Hematopoietic multipotent progenitor cell treated with erythropoietin and hydrocortisone succinate and interleukin-3 and kit ligand, for 17 days (in vitro differentiated cells): ENCODE results near the gene TNFSF4.
"Not testable (repeated sequence)": the region's sequence is repeated elsewhere in the genome, so short reads cannot be mapped to it uniquely, and the experiment has no call there.

ENCODE experiments used
- DNase-seq: peaks from one replicate; pipeline ENCODE4 v3.0.0-alpha.2; 2015; ENCODE audit warnings: low spot score

Gene TNFSF4, protein sequence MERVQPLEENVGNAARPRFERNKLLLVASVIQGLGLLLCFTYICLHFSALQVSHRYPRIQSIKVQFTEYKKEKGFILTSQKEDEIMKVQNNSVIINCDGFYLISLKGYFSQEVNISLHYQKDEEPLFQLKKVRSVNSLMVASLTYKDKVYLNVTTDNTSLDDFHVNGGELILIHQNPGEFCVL

DNA sequence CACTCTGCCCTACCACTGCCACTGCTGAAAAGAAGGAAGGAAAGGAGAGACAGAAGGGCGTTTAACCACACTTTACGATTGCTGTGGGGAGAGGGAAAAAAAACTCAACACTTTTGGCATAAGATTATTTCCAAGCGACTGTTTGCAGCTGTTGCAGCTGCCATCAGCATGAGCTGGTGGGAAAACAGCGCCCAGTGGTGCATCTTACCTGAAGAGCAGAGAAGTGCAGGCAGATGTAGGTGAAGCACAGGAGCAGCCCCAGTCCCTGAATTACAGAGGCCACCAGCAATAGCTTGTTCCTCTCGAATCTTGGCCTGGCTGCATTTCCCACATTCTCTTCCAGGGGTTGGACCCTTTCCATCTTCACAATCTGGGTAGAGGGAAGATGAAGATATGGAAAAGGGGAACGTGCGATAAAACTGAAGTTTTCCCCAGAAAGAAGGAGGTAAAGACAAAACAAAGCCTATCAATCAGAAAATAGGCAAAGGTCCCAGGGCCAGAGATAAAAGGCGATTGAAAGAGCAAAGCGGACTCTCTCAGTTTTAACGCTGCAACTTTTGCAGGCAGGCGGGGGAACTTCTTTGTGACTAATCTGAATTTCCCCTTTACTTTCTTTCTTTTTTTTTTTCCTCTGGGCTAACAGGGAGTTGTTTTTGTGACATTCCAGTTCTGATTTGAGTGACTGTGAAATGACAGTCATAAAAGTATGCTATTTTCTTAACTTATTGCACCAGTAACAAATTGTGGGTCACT is at the start of gene TNFSF4:
Gene TNFSF4, minus strand, starts transcription at position 516 of the 753 bp plus-strand sequence. Its CDS starts 155 bp downstream, at position 361.
- DNase-seq, result no peak

DNA sequence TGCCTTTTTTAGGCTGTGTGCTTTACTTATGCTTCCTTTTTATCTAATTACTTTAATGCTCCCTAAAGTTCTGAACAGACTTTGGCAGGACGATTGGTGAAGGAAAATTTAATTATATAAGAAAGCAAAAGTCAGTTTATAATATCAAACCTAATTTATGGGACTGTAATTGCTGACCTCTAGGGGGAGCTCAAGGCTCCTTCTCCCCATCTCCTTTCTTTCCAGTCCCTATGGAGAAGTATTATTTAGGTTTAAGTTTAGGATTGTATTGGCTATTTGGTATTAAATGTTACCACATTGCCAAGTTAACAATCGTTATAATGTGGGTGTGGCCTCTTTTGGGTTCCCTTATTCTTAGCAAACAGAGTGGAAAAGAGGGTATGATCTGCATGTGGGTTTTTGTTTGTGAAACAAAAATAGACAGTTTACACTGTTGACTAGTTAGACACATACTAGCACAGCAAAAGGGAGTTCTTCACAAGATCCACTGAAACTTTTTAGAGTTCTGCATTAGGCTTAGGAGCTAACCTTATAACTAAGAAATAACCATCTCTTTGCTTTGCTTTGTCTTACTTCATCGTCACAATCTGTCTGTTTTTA is 48.2 kb upstream of the TNFSF4 start:
- DNase-seq, result peak; percentile 27

GRCh38 chr1:173253046-173253445 is 45.9 kb upstream of the TNFSF4 start:
- no peak for DNase-seq

DNA sequence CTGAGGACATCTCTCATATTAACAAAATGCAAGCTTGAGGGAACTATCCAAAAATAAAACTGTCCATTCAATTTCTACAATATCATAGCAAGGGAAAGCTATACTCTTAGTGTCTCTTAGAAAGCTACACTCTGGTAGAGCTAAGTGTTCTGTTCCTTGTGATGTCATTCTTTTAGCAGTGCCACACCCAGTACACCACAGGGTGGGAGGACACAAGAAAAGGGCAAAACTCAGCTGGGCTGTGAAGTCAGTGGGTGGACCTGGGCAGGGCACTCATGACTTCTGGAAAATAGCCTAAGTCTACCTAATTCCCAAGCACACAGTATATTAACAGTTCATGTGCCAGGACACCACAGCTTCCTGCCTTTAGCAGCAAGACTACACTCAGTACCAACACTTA is 42.2 kb upstream of the TNFSF4 start:
- no peak for DNase-seq

- DNase-seq, result no peak
These were observed 41.3 kb upstream of the TNFSF4 start for GRCh38 chr1:173248247-173248940.

DNA sequence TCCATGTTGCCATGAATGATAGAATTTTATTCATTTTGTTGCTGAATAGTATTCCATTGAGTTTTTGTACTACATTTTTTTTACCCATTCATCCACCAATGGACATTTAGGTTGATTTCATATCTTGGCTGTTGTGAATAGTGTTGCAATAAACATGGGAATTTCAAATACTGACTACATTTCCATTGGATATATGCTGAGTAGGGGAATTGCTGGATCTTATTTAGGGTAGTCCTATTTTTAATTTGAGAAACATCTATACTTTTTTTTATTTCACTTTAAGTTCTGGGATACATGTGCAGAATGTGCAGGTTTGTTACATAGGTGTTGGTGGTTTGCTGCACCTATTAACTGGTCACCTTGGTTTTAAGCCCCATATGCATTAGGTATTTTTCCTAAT is 38.8 kb upstream of the TNFSF4 start:
- no peak for DNase-seq

DNA sequence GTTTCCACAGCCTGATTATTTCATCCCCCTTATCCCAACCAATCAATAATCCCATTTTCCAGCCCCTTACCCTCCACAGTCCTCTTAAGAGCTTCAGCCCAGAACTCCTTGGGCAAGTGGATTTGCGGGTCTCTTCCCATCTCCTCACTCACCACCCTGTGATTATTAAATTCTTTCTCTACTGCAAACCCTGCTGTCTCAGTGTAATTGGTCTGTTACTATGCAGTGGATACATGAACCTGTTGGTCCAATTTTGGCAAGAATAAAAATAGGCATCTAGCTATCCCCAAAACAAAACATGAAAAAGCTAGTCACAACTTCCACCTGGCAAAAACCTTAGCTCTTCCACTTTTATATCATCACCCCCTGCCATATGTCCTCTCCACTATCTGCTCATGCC is 36.2 kb upstream of the TNFSF4 start:
- DNase-seq, result no peak

DNA sequence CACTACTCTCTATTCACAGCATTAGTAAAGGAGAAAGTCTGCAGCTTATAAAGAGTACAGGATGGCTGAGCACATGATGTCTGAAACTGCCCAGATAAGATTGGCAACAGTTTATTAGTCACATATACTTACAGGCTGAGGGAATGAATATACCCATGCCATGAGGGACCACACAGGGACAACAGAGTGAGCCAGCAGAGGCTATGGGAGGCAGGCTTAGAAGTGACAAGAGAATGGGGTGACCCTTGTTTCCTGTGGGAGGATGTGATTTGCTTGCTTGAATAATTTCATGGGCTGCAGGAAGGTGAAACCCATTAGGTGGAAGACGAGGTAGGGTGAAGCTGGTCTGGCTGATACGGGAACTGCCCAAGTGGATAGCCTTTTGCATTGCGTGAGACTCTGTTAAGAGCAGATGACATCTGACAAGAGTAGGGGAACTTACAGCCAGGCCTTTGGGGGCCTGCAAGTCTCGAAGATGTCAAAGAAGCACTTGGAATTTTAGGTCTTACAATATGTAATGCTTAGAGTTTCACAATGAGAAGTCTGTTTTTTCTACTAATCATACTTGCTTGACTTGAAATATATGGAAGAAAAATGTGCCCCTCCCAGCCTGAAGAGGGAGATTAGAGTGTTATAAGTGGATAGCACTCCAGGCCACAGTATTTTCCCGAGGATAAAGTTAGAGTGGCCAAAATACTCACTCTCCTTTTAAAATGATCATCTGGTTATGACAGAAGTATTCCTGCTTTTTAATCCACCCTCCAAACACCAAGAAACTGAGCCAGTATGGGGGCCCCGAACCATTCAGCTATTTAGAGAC is 34.6 kb upstream of the TNFSF4 start:
- no peak for DNase-seq

GRCh38 chr1:173240609-173241008 is 33.5 kb upstream of the TNFSF4 start:
- DNase-seq, result no peak

- DNase-seq, result no peak
These were observed 31.9 kb upstream of the TNFSF4 start for GRCh38 chr1:173239058-173239457.

DNA sequence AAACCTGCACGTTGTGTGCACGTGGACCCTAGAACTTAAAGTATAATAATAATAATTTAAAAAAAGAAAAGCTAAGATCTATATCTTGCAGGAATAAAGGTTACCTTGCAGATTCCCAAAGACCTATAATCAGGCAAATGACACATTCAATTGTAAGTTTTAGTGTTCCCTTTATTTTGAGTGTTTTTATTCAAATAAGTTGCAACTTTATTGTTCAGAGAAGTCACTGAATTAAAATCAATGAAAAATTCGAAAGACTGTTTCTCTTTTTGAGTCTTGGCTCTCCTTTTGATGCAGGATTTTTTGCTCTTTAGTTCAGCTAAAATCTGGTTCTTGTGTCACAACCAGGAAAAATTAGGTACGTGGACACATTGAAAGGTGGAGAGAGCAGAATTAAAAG is 27.8 kb upstream of the TNFSF4 start:
- no peak for DNase-seq

- DNase-seq, result not testable (repeated sequence)
These were observed 27.3 kb upstream of the TNFSF4 start for GRCh38 chr1:173234434-173234833.

GRCh38 chr1:173229031-173229430 is 21.9 kb upstream of the TNFSF4 start:
- not testable (repeated sequence) for DNase-seq

DNA sequence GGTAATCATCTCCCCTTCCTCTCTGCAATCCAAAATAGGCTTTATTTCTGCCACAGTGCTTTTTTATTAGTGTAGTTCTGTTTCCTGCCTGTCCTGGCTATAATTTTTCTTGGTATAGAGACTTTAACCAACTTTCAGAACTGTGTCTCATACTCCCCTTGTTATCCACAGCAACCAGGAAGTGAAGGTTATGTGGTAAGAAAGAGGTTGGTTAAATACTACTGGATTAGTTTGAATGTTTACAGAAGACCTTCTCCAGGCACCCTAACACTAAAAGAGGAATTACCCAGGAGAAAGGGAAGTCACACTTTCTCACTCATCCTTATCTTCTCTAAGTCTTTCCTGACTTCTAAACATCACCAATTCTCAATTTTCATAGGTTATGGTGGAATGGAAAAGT is 17.8 kb upstream of the TNFSF4 start:
- DNase-seq, result no peak

DNA sequence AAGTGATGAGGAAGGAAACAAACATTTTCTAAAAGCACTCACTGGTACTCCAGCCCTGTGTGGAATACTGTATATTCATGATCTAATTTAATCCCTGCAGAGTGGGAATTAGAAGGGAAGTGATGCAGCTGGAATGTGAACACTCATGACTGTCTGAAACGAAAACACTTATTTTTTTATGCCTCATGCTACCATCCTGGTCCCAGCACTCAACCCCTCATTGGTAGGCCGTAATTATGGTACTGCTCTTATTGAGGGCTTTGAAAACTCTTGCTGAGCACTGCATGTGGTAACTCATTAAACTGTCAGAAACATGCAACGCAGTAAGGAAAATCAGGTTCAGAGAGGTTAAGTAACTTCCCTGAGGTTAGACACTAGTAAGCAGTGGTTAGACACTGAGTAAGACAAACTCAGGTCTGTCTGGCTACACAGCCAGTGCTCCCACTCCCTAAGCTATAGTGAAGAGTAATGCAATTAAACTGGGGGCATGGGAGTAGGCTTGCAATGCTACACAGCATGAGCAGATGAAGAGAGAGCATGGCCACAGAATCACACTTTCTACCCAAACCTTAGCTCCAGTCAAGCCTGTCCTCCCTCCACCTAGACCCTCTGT is 17.3 kb upstream of the TNFSF4 start:
- no peak for DNase-seq

DNA sequence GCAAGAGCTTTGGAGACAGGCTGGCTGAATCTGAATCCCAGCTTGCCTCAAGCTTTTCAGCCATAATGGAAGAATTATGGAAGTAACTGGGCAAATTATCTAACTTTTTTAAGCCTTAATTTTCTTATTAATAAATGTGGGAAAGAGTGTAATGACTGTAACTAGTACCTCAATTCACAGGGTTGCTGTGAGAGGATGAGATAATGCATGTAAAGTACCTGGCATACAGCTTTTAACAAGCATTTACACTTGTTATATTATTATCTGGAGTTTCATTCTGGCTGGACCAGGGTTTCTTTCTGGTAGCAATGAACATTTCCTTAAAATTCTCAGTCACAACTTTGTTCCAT is 15.9 kb upstream of the TNFSF4 start:
- DNase-seq, result no peak

DNA sequence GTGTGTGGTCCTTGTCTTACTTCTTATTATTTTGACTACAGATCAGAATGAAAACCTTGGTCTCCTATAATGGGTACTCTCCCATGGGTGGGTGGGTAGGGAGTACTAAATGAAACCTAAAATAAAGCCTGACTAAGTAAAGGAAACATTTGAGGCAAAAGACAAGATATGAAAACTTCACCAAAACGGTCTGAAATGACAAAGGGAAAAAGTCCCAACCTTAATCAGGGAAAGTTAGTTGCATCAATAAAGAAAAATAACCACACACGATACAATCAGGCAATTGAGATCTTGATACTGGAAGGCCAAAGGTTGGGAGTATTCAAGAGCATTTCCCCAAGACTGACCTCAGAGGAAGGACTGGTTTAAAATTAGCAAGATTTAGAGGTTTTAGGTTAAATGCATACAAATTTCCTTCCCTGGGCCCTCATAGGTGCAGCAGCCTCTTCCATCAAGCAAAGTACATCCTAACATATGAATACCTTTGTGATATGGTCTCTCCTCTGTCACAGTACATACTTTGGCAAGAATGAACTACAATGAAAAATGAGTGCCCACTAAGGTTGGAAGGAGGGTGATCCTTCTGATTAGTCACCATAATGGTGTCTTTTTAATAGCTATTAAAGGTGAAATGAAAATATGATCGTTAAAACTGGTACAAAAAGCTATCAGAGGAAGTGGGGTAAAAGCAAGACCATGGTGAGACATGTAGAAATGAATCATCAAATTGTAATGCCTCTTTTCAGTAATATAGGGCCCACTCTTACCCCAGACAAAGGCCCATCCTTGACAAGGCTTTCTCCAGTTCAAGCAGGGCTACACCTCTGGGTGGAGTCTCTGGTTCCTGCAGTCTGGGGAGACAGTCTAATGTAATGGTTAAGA is 15.3 kb upstream of the TNFSF4 start:
- no peak for DNase-seq

DNA sequence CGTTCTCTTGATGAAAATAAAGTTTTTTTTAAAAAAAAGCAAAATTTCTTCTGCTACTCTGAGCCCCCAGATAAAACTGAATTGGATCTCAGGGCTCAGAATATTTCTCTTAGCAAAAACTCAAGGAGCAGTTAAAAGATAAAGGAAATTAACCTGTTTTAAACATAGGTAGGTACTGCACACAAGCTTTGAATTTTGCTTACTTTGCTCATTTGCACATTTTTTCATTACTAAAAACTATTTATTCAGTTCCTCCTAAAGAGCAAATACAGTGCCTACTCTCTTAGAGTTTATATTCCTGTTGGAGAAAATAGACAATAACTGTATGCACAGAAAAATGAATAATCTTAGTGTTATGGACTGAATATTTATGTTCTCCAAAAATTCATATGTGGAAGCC is 13.0 kb upstream of the TNFSF4 start:
- no peak for DNase-seq

GRCh38 chr1:173213665-173214064 is 6.5 kb upstream of the TNFSF4 start:
- DNase-seq, result no peak

DNA sequence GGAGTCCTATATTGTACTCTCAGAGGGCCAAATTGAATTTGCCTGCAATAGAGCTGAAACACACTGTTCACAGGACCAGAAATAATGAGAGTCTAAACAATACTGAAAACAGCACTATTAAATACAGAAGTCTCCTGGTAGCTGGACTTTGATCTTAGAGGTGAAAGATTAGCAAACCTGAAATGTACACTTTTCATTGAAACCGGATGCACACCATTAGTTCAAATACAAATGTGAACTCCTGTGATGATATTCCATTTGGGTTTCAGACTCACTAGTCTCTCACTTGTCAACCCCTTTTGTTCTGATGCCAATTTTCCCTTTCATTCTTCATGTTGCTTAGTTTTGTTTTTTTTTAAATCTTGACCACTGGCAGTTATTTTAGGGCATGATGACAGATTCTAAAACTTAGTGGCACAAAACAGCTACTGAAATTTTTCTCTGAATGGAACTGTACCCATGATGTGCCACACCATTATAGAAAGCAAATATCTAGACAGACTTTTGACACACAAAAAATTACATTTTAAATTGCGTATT is 5.9 kb upstream of the TNFSF4 start:
- DNase-seq, result no peak
